HEK293 (cell line): Measurements from ENCODE around the gene DYNC2I2.

Source experiments
- CTCF ChIA-PET: fragments of 350-600 bp; formaldehyde crosslinking; extraction: SDS; loops from one replicate; lab custom pipeline; 2021; ENCODE audit warnings: antibody characterized with exemption; lab: Yijun Ruan, JAX
- POLR2A ChIA-PET: fragments of 300-600 bp; formaldehyde crosslinking; extraction: SDS; loops from one replicate; lab custom pipeline; 2020; ENCODE audit warnings: antibody characterized with exemption, inconsistent platforms; lab: Yijun Ruan, JAX
- H3K27ac ChIP-seq: fragments of 200-500 bp; sonication (Bioruptor generic); 2 replicates; pipeline ENCODE4 v1.5.1; 2014; ENCODE audit warnings: low read depth, low read length, control low read depth, inconsistent platforms; ENCODE audit errors: extremely low read depth
- H3K36me3 ChIP-seq, 2 experiments: fragments of 200-500 bp in 1 of 2; sonication (Bioruptor generic) in 1 of 2; 1 replicate in 1 of 2; 2 replicates in 1 of 2; pipeline ENCODE4 v1.5.1; 2014 to 2017; ENCODE audit warnings: inconsistent platforms in 2 of 2, low read length in 2 of 2; ENCODE audit not compliant: control insufficient read depth in 2 of 2, insufficient read depth in 1 of 2
- H3K4me1 ChIP-seq: fragments of 200-500 bp; sonication (Bioruptor generic); 2 replicates; pipeline ENCODE4 v1.5.1; 2014; ENCODE audit warnings: mild to moderate bottlenecking, low read length, inconsistent platforms; ENCODE audit not compliant: control insufficient read depth, insufficient read depth
- H3K4me3 ChIP-seq: 2 replicates; pipeline ENCODE4 v1.5.1; 2011; ENCODE audit warnings: low read depth, mild to moderate bottlenecking, control low read depth, low read length, moderate library complexity
- H3K9me3 ChIP-seq: fragments of 200-500 bp; sonication (Bioruptor generic); 2 replicates; pipeline ENCODE4 v1.5.1; 2014; ENCODE audit warnings: low read depth, low read length, inconsistent platforms; ENCODE audit not compliant: control insufficient read depth, insufficient read depth
- GLIS1 ChIP-seq: fragments of 450-650 bp; formaldehyde crosslinking; IDR thresholded peaks from 2 replicates; pipeline ENCODE4 v1.5.1; 2016; ENCODE audit warnings: missing biosample characterization, missing genetic modification characterization
- ZBTB21 ChIP-seq: fragments of 450-650 bp; formaldehyde crosslinking; IDR thresholded peaks from 2 replicates; pipeline ENCODE4 v1.5.1; 2017; ENCODE audit warnings: missing biosample characterization, missing genetic modification characterization
- ZNF114 ChIP-seq: fragments of 450-650 bp; formaldehyde crosslinking; IDR thresholded peaks from 2 replicates; pipeline ENCODE4 v1.5.0; 2017; ENCODE audit warnings: missing biosample characterization, missing genetic modification characterization
- ZNF214 ChIP-seq: fragments of 450-650 bp; formaldehyde crosslinking; IDR thresholded peaks from 2 replicates; pipeline ENCODE4 v1.5.1; 2017; ENCODE audit warnings: missing biosample characterization, mild to moderate bottlenecking, missing genetic modification characterization, borderline replicate concordance
- ZNF248 ChIP-seq: fragments of 450-650 bp; formaldehyde crosslinking; IDR thresholded peaks from 2 replicates; pipeline ENCODE4 v1.5.1; 2017; ENCODE audit warnings: missing biosample characterization, missing genetic modification characterization
- ZNF335 ChIP-seq: fragments of 450-650 bp; formaldehyde crosslinking; conservative IDR thresholded peaks from 2 replicates; pipeline ENCODE4 v1.5.1; 2016; ENCODE audit warnings: missing biosample characterization, missing genetic modification characterization
- ZNF398 ChIP-seq: fragments of 450-650 bp; formaldehyde crosslinking; IDR thresholded peaks from 2 replicates; pipeline ENCODE4 v1.5.1; 2017; ENCODE audit warnings: missing biosample characterization, missing genetic modification characterization
- ZNF433 ChIP-seq: fragments of 450-650 bp; formaldehyde crosslinking; IDR thresholded peaks from 2 replicates; pipeline ENCODE4 v1.5.1; 2016; ENCODE audit warnings: missing biosample characterization, missing genetic modification characterization, low read depth
- ZNF549 ChIP-seq: fragments of 450-650 bp; IDR thresholded peaks from 2 replicates; pipeline ENCODE4 v1.5.1; 2018; ENCODE audit warnings: missing biosample characterization, missing genetic modification characterization, mild to moderate bottlenecking, inconsistent platforms, moderate library complexity
- ZNF571 ChIP-seq: fragments of 450-650 bp; formaldehyde crosslinking; IDR thresholded peaks from 2 replicates; pipeline ENCODE4 v1.5.0; 2017; ENCODE audit warnings: missing biosample characterization, missing genetic modification characterization
- ZNF654 ChIP-seq: fragments of 450-650 bp; formaldehyde crosslinking; IDR thresholded peaks from 2 replicates; pipeline ENCODE4 v1.5.1; 2016; ENCODE audit warnings: low read depth, missing biosample characterization, missing genetic modification characterization
- TF ChIP-seq, protein P1 (sequence below): fragments of 450-650 bp; formaldehyde crosslinking; IDR thresholded peaks from 2 replicates; pipeline ENCODE4 v1.5.1; 2016; ENCODE audit warnings: missing biosample characterization, missing genetic modification characterization
- TF ChIP-seq, protein P2 (sequence below): fragments of 450-650 bp; formaldehyde crosslinking; IDR thresholded peaks from 2 replicates; pipeline ENCODE4 v1.5.1; 2016; ENCODE audit warnings: missing biosample characterization, missing genetic modification characterization, borderline replicate concordance
- TF ChIP-seq, protein P3 (sequence below): fragments of 450-650 bp; formaldehyde crosslinking; IDR thresholded peaks from 2 replicates; pipeline ENCODE4 v1.5.1; 2016; ENCODE audit warnings: missing biosample characterization, missing genetic modification characterization
- TF ChIP-seq, protein P4 (sequence below): fragments of 450-650 bp; IDR thresholded peaks from 2 replicates; pipeline ENCODE4 v1.5.1; 2018; ENCODE audit warnings: missing biosample characterization, missing genetic modification characterization
- TF ChIP-seq, protein P5 (sequence below): fragments of 450-650 bp; formaldehyde crosslinking; IDR thresholded peaks from 2 replicates; pipeline ENCODE4 v1.5.1; 2016; ENCODE audit warnings: missing biosample characterization, missing genetic modification characterization

DYNC2I2 gene

GRCh38 chr9:128638580-128638979 is 18.1 kb downstream of the DYNC2I2 start (continued):
- TF ChIP-seq, protein P1, sequence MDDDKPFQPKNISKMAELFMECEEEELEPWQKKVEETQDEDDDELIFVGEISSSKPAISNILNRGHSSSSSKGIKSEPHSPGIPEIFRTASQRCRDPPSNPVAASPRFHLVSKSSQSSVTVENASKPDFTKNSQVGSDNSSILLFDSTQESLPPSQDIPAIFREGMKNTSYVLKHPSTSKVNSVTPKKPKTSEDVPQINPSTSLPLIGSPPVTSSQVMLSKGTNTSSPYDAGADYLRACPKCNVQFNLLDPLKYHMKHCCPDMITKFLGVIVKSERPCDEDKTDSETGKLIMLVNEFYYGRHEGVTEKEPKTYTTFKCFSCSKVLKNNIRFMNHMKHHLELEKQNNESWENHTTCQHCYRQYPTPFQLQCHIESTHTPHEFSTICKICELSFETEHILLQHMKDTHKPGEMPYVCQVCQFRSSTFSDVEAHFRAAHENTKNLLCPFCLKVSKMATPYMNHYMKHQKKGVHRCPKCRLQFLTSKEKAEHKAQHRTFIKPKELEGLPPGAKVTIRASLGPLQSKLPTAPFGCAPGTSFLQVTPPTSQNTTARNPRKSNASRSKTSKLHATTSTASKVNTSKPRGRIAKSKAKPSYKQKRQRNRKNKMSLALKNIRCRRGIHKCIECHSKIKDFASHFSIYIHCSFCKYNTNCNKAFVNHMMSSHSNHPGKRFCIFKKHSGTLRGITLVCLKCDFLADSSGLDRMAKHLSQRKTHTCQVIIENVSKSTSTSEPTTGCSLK (tag by site-specific recombination), result no peak
- TF ChIP-seq ZNF114 (tag by site-specific recombination) (no peak), GLIS1 (no peak), ZNF549 (tag by site-specific recombination) (no peak), ZNF433 (tag by site-specific recombination) (no peak), ZNF571 (tag by site-specific recombination) (no peak), ZNF214 (no peak), ZNF398 (tag by site-specific recombination) (no peak), ZBTB21 (tag by site-specific recombination) (no peak), ZNF335 (no peak)
- TF ChIP-seq, protein P2, sequence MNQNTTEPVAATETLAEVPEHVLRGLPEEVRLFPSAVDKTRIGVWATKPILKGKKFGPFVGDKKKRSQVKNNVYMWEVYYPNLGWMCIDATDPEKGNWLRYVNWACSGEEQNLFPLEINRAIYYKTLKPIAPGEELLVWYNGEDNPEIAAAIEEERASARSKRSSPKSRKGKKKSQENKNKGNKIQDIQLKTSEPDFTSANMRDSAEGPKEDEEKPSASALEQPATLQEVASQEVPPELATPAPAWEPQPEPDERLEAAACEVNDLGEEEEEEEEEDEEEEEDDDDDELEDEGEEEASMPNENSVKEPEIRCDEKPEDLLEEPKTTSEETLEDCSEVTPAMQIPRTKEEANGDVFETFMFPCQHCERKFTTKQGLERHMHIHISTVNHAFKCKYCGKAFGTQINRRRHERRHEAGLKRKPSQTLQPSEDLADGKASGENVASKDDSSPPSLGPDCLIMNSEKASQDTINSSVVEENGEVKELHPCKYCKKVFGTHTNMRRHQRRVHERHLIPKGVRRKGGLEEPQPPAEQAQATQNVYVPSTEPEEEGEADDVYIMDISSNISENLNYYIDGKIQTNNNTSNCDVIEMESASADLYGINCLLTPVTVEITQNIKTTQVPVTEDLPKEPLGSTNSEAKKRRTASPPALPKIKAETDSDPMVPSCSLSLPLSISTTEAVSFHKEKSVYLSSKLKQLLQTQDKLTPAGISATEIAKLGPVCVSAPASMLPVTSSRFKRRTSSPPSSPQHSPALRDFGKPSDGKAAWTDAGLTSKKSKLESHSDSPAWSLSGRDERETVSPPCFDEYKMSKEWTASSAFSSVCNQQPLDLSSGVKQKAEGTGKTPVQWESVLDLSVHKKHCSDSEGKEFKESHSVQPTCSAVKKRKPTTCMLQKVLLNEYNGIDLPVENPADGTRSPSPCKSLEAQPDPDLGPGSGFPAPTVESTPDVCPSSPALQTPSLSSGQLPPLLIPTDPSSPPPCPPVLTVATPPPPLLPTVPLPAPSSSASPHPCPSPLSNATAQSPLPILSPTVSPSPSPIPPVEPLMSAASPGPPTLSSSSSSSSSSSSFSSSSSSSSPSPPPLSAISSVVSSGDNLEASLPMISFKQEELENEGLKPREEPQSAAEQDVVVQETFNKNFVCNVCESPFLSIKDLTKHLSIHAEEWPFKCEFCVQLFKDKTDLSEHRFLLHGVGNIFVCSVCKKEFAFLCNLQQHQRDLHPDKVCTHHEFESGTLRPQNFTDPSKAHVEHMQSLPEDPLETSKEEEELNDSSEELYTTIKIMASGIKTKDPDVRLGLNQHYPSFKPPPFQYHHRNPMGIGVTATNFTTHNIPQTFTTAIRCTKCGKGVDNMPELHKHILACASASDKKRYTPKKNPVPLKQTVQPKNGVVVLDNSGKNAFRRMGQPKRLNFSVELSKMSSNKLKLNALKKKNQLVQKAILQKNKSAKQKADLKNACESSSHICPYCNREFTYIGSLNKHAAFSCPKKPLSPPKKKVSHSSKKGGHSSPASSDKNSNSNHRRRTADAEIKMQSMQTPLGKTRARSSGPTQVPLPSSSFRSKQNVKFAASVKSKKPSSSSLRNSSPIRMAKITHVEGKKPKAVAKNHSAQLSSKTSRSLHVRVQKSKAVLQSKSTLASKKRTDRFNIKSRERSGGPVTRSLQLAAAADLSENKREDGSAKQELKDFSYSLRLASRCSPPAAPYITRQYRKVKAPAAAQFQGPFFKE (tag by site-specific recombination), result no peak
- TF ChIP-seq, protein P3, sequence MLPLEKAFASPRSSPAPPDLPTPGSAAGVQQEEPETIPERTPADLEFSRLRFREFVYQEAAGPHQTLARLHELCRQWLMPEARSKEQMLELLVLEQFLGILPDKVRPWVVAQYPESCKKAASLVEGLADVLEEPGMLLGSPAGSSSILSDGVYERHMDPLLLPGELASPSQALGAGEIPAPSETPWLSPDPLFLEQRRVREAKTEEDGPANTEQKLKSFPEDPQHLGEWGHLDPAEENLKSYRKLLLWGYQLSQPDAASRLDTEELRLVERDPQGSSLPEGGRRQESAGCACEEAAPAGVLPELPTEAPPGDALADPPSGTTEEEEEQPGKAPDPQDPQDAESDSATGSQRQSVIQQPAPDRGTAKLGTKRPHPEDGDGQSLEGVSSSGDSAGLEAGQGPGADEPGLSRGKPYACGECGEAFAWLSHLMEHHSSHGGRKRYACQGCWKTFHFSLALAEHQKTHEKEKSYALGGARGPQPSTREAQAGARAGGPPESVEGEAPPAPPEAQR (tag by site-specific recombination), result no peak
- TF ChIP-seq, protein P4, sequence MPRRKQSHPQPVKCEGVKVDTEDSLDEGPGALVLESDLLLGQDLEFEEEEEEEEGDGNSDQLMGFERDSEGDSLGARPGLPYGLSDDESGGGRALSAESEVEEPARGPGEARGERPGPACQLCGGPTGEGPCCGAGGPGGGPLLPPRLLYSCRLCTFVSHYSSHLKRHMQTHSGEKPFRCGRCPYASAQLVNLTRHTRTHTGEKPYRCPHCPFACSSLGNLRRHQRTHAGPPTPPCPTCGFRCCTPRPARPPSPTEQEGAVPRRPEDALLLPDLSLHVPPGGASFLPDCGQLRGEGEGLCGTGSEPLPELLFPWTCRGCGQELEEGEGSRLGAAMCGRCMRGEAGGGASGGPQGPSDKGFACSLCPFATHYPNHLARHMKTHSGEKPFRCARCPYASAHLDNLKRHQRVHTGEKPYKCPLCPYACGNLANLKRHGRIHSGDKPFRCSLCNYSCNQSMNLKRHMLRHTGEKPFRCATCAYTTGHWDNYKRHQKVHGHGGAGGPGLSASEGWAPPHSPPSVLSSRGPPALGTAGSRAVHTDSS (tag by site-specific recombination), result no peak

DNA sequence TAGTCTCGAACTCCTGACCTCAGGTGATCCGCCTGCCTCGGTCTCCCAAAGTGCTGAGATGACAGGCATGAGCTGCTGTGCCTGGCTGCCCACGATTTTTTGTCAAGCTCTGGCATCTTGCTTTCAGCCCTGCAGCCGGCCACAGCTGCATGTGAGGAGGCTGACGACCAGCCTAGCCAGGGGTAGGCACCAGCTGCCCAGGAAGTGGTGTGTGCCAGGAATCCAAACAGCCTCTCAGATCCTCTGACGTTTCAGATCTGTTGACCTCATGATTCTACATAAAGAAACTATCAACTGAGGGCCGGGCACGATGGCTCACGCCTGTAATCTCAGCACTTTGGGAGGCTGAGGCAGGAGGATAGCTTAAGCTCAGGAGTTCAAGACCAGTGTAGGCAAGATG is 19.0 kb downstream of the DYNC2I2 start:
- H3K4me3 ChIP-seq, result no peak overlapping the region
- CTCF ChIA-PET, result interaction anchor here (0.6 to 1.6 kb wide), 3 partner anchors 12 to 276 kb away, joined by 3 to 5 read pairs (median 4); no protein-coding TSS in a partner anchor
- H3K4me1 ChIP-seq, result peaks cover 6% of the 10 kb centered on the region
- no peak overlapping the region for H3K27ac ChIP-seq
- H3K9me3 ChIP-seq, result no peaks in the 10 kb centered on the region
- H3K36me3 ChIP-seq, result peaks cover 0 to 71% of the 10 kb centered on the region in 2 experiments; a peak in 2 of 3 replicates
- TF ChIP-seq ZNF248 (tag by site-specific recombination), result no peak
- no peak for TF ChIP-seq ZNF654
- TF ChIP-seq, protein P5, sequence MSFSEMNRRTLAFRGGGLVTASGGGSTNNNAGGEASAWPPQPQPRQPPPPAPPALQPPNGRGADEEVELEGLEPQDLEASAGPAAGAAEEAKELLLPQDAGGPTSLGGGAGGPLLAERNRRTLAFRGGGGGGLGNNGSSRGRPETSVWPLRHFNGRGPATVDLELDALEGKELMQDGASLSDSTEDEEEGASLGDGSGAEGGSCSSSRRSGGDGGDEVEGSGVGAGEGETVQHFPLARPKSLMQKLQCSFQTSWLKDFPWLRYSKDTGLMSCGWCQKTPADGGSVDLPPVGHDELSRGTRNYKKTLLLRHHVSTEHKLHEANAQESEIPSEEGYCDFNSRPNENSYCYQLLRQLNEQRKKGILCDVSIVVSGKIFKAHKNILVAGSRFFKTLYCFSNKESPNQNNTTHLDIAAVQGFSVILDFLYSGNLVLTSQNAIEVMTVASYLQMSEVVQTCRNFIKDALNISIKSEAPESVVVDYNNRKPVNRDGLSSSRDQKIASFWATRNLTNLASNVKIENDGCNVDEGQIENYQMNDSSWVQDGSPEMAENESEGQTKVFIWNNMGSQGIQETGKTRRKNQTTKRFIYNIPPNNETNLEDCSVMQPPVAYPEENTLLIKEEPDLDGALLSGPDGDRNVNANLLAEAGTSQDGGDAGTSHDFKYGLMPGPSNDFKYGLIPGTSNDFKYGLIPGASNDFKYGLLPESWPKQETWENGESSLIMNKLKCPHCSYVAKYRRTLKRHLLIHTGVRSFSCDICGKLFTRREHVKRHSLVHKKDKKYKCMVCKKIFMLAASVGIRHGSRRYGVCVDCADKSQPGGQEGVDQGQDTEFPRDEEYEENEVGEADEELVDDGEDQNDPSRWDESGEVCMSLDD (tag by site-specific recombination), result no peak
- TF ChIP-seq, protein P1 (tag by site-specific recombination), result no peak
- POLR2A ChIA-PET, result interaction anchor here (0.7 kb wide), 2 partner anchors 180 to 1238 kb away, joined by 3 to 5 read pairs; no protein-coding TSS in a partner anchor
